Ramos (cell line): ENCODE results near the gene PDZRN4.
"Not testable (repeated sequence)": the region's sequence is repeated elsewhere in the genome, so short reads cannot be mapped to it uniquely, and the experiment has no call there.

Experiments used
- in situ Hi-C: fragments of 300-500 bp; cut with MboI; formaldehyde crosslinking; loops from one replicate; pipeline ENCODE4 v1.14.3; 2022; ENCODE audit warnings: low sequenced_read_pairs; ENCODE audit not compliant: unreplicated experiment

The PDZRN4 gene

DNA sequence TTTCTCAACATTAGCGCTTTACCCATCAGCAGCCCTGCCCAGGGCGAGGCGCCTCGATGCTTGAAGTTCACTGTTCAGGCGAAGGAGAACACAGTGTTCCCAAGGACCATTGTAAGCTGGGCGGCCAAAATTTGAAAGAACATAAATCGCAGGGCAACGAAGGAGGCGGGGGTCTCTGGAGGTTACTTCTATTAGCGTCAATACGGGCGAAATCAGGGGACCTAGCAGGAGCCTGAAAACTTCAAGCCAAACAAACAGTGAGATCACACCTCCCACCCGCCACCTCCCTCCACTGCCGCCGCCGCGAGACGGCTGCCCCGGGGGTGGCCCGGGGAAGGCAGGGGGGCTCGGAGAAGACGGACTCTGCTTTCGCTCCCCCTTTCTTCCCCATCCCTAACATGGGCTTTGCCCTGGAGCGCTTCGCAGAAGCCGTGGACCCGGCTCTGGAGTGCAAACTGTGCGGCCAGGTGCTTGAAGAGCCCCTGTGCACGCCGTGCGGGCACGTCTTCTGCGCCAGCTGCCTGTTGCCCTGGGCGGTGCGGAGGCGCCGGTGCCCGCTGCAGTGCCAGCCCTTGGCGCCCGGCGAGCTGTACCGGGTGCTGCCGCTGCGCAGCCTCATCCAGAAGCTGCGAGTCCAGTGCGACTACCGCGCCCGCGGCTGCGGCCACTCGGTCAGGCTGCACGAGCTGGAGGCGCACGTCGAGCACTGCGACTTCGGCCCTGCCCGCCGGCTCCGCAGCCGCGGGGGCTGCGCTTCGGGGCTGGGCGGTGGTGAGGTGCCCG is at the start of gene PDZRN4:
TSS of gene PDZRN4 (plus strand) at position 263 of the 783 bp plus-strand sequence.
- in situ Hi-C loops: no loop called here

DNA sequence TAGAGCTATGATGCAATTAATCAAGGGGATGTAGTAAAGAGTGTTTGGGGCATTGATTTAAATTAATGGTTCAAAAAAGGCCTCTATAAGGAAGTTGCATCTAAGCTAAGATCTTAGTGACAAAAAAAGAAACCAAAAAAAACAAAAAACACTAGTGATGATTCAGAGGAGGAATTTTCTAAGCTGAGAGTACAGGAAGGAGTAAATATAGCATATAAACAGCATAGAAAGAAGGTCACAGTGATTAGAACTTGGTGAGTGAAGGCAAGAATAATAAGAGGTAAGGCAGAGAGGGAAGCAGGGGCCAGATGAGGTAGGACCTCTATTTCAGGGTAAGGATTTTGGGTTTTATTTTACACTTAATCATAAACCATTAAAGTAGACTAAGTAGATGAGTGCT is 48.0 kb upstream of the PDZRN4 start:
- in situ Hi-C loops: no loop called here

DNA sequence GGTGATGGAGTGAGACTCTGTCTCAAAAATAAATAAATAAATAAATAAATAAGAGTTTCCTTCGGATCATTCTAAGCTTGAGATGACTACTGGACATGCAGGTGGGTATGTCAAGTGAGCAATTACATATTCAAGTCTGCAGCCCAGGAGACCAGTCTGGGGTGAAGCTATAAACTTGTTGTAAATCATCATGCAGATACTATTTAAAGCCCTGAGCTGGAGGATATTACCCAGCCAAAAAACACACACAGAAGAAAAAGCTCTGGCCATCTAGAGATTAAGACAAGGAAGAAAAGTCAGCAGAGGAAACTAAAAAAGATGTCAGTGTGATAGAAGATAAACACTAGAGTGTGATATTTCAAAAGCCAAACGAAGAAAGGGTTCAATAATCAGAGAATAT is 47.0 kb upstream of the PDZRN4 start:
- in situ Hi-C loops: no loop called here

- in situ Hi-C loops: no loop called here
Measured at GRCh38 chr12:41142376-41142775, 45.7 kb upstream of the PDZRN4 start.

DNA sequence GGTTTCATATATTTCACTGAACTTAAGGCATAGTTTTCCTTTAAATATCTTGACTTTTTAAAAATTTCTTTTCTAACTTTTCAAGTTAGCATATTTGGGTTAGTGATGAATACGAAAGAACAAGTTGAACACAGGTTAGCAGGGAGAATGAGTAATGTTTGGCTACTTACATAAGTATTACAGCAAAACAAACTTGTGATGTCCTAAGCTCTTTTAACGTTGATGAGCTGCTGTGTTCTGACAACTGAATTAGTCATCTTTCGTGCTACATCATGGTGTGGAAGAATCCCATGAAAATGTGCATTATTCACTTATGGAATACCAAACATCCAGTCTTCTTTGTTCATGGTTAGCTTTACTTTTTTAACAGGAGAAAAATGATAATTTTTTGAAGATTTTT is 36.3 kb upstream of the PDZRN4 start:
- in situ Hi-C loops: no loop called here

DNA sequence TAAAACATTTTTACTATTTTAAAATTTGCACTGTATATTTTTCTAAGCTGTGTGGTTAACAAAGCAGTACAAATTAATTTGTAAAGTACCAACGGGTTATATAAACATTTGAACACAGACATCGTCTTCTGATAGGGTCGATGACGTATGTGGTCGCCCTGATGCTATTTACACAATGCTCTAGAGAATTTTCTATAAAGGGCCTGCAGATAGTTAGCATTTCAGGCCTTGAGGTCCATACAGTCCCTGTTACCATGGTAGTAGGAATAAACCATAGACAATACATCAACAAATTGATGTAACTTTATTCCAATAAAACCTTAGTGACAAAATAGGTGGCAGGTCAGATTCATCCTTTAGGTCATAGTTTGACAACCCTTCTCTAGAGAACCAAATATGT is 25.7 kb upstream of the PDZRN4 start:
- in situ Hi-C loops: no loop called here

DNA sequence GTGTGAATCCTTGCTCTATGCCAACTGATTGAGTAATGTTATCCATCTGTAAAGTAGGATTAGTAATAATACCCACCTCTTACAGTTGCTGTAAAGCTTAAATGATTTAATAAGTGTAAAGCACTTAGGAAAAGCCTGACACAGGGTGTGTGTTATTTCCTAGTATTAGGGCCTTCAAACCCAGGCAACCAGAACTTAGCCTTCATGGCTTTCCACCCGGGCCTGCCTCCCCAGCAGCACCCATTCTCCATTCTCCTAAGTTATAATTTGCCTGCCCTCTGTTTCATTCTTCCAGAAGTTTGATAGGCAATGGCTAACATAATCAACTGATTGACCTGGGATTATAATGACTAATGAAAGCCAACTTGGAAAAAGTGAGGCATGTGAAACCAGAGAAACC is 20.4 kb upstream of the PDZRN4 start:
- in situ Hi-C loops: no loop called here

DNA sequence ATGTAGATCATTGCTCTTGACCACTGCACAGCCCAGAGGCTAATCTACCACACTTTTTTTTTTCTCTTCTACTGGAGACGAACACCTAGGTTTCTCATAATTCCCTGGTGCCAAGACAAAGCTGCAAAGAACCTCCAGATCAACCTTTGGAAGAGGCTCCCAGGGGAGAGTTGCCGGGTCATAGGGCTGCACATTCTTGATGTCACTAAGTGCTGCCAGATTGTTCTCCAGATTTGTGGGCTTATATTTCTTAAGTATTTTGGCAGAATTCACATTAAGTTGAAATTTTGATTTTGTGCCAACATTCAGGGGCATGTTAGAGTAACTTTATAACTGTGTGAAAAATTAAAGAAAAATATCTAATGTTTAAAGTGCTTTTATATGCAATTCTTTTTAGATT is 13.5 kb upstream of the PDZRN4 start:
- in situ Hi-C loops: no loop called here

DNA sequence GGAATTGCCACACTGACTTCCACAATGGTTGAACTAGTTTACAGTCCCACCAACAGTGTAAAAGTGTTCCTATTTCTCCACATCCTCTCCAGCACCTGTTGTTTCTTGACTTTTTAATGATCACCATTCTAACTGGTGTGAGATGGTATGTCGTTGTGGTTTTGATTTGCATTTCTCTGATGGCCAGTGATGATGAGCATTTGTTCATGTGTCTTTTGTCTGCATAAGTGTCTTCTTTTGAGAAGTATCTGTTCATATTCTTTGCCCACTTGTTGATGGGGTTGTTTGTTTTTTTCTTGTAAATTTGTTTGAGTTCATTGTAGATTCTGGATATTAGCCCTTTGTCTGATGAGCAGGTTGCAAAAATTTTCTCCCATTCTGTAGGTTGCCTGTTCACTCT is 8.6 kb upstream of the PDZRN4 start:
- in situ Hi-C loops: not testable (repeated sequence)

DNA sequence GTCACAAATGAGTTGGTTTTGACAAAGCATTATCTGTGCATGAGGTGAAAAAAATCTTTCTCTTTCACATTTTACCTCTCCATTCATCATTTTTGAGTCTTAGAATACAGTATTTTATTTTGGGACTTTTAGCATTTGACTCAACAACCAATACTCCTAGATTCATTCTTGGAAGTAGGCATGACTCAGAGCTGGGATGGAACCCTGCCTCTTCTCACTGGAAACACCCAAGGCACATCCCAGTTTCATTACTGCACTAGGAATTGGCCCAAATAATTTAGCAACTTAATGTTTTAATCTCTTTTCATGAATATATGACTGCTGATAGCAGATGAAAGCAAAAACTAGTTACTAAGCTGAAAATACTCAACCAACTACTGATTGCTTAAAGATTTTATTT is 3.3 kb upstream of the PDZRN4 start:
- in situ Hi-C loops: no loop called here

DNA sequence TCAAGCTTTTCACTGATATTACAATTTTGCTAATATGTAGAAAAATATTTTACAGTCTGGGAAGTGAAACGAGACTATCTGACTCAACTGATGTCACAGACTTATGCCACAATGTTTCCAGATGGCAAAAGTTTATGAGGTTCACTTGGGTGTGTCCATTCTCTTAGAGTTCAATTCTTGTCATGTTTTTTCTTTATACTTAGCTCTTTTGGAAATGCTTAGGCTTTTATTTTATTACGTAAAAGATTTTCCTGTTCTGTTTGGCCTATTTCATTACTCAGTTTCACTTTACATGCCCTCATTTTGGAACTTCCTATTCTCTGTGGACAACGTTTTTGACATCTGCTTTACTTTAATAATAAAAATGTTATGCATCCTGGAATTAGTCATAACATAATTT is 2.1 kb upstream of the PDZRN4 start:
- in situ Hi-C loops: no loop called here

- in situ Hi-C loops: no loop called here
Measured at GRCh38 chr12:41188841-41189394, 798 bp downstream of the PDZRN4 start.

- in situ Hi-C loops: no loop called here
Measured at GRCh38 chr12:41189395-41190251, 1.5 kb downstream of the PDZRN4 start.

GRCh38 chr12:41190338-41190737 is 2.2 kb downstream of the PDZRN4 start:
- in situ Hi-C loops: no loop called here

DNA sequence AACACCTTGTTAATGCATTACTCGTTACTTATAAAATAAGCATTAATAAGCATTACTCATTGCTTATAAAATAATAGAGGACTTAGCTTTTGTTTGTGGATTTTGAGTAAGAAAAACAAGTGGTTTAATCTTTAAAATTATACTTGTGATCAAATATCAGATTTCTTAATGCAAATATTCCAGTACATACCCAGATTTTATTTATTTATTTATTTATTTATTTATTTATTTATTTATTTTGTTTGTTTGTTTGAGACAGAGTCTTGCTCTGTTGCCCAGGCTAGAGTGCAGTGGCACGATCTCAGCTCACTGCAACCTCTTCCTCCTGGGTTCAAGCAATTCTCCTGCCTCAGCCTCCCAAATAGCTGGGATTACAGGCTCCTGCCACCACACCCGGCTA is 3.4 kb downstream of the PDZRN4 start:
- in situ Hi-C loops: not testable (repeated sequence)

DNA sequence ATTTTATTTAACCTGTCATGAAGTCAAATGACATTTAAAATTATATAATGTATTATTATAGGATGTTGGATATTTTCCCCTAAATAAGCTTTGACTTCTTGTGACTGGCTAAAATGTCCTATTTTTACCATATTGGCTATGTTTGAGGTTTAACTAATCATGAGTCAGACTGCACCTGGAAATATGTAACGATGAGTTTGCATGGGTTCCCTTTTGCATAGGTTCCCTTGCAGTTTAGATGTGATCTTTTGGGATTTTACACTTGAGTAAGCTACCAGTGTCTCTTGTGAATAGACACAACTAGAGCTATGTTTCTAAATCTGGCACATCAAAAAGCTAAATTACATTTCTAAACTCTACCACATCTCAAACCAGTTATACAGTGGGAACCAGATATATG is 5.2 kb downstream of the PDZRN4 start:
- in situ Hi-C loops: no loop called here

DNA sequence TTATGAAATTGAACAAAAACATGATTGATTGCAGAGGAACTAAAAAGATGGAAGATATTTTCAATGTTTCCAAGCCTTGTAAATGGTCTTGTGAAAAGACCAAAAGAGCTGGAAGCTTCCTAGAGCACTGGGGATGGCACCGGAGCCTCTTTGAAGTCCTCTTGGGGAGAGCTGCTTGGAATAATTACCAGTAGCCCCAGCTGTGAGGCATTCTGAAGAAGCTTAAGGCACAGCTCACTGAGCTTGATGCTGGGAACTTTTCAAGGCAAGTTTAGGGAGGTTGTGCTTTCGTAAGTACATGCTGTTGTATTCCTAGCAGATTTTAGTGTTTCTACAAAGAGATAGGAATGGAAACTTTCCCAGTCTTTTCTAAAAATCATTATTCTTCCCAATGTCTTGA is 13.9 kb downstream of the PDZRN4 start:
- in situ Hi-C loops: no loop called here

- in situ Hi-C loops: no loop called here
Measured at GRCh38 chr12:41205070-41205709, 17.1 kb downstream of the PDZRN4 start.

DNA sequence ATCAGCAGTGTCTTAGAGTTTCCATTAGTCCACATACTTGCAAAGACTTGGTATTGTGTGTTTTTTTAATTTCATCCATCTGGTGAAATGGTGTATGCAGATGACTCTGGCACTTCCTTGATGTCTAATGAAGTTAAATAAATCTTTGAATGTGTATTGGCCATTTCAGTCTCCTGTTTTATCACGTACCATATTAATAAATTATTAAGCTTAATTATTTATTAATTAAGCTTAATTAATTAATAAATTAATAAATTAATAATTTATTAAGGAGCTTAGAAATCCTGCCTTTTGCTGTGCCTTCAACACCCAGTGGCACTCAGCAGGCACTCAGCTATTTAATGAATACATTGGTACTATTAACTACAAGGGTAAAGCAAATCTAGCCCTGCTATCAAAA is 18.2 kb downstream of the PDZRN4 start:
- in situ Hi-C loops: no loop called here

- in situ Hi-C loops: no loop called here
Measured at GRCh38 chr12:41211448-41211847, 23.3 kb downstream of the PDZRN4 start.

DNA sequence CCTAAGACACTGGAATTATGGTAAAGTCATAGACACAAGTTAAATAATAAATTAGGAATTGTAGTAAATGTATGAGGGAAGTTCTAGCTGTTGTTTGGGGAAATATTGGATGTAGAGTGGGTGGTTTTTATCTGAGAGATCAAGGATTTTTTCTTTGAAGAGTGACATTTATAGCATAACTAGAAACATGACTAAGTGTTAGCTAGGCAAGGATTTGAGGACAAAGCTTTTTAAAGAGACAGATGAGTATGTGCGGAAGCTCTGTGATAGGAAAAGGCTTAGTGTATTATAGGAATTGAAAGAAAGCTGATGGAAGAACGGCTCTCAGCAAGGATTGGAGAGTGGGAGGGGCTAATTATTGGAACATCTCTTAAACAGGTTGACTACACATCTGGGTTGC is 24.5 kb downstream of the PDZRN4 start:
- in situ Hi-C loops: no loop called here
